Endothelial cell of umbilical vein (primary cell): ENCODE data around the gene DNAAF2. TPM values are rescaled to one million over a fixed set of nuclear protein-coding genes. Genes with fewer than 3 reads are reported as not detected.

Experiments used
- BruUV-seq: library from RNA; stranded (reverse); fragments of 400-500 nt; replicated peaks from 2 replicates; lab custom pipeline; 2021; lab: Mats Ljungman, UMichigan
- CTCF ChIA-PET: fragments of 300-600, 350-600 bp; sonication (Branson Sonifier 250); formaldehyde crosslinking; loops from one replicate; lab custom pipeline; 2021; ENCODE audit warnings: antibody characterized with exemption, inconsistent platforms; lab: Charles Lee
- POLR2A ChIA-PET: fragments of 300-600, 350-600 bp; sonication (Branson Sonifier 250); formaldehyde crosslinking; loops from one replicate; lab custom pipeline; 2021; ENCODE audit warnings: antibody characterized with exemption, inconsistent platforms; lab: Charles Lee
- DNase-seq: peaks from one replicate; pipeline ENCODE4 v3.0.0-alpha.2; 2011; ENCODE audit warnings: low read depth, low spot score
- FAIRE-seq: peaks from 2 replicates; lab custom pipeline; 2011; peaks lifted over from hg19 to GRCh38; lab: Jason Lieb, UNC
- H2AFZ ChIP-seq: 2 replicates; pipeline ENCODE4 v1.6.0; 2012; ENCODE audit warnings: low read depth, low read length, control low read depth, inconsistent platforms
- H3K27ac ChIP-seq: 2 replicates; pipeline ENCODE4 v1.5.1; 2011; ENCODE audit warnings: low read depth, mild to moderate bottlenecking, control low read depth, low read length, moderate library complexity; ENCODE audit not compliant: insufficient read depth
- H3K27me3 ChIP-seq, 2 experiments: 2 replicates each; pipeline versions ENCODE4 v1.6.0 to v1.6.1; 2011; ENCODE audit warnings: low read length in 2 of 2, mixed read lengths in 1 of 2; ENCODE audit not compliant: control insufficient read depth in 2 of 2, insufficient read depth in 2 of 2
- H3K36me3 ChIP-seq, 2 experiments: 2 replicates in 1 of 2; 3 replicates in 1 of 2; pipeline ENCODE4 v1.5.1; 2011; ENCODE audit warnings: low read length in 2 of 2, mild to moderate bottlenecking in 1 of 2, moderate library complexity in 1 of 2; ENCODE audit not compliant: control insufficient read depth in 2 of 2, insufficient read depth in 2 of 2; ENCODE audit errors: extremely low read depth in 1 of 2
- H3K4me1 ChIP-seq: 3 replicates; pipeline ENCODE4 v1.5.1; 2011; ENCODE audit warnings: mild to moderate bottlenecking, low read length; ENCODE audit not compliant: control insufficient read depth, insufficient read depth; ENCODE audit errors: extremely low read depth
- H3K4me2 ChIP-seq: 2 replicates; pipeline ENCODE4 v1.6.1; 2011; ENCODE audit warnings: low read length, control low read depth, mixed read lengths; ENCODE audit not compliant: insufficient read depth
- H3K4me3 ChIP-seq, 3 experiments: fragments of 200-600 bp in 1 of 3; sonication (generic), shearing (Covaris generic) in 1 of 3; replicated peaks in 1 of 3; 2 replicates each; pipeline ENCODE4 v1.5.1; 2011 to 2016; ENCODE audit warnings: control low read depth in 3 of 3, low read length in 3 of 3, mild to moderate bottlenecking in 2 of 3, inconsistent platforms in 1 of 3, low read depth in 1 of 3, moderate library complexity in 1 of 3; ENCODE audit not compliant: insufficient read depth in 1 of 3
- H3K79me2 ChIP-seq: 2 replicates; pipeline ENCODE4 v1.6.0; 2012; ENCODE audit warnings: low read length, inconsistent platforms; ENCODE audit not compliant: control insufficient read depth, insufficient read depth
- H3K9ac ChIP-seq: replicated peaks from 2 replicates; pipeline ENCODE3; 2011; ENCODE audit warnings: low read length, control low read depth; ENCODE audit not compliant: insufficient read depth; ENCODE audit errors: extremely low read depth
- H3K9me1 ChIP-seq: replicated peaks from 3 replicates; pipeline ENCODE4 v1.6.0; 2011; ENCODE audit warnings: mild to moderate bottlenecking, low read length; ENCODE audit not compliant: control insufficient read depth, insufficient read depth; ENCODE audit errors: extremely low read depth
- H3K9me3 ChIP-seq: replicated peaks from 2 replicates; pipeline ENCODE4 v1.5.1; 2012; ENCODE audit warnings: low read length, inconsistent platforms; ENCODE audit not compliant: control insufficient read depth, insufficient read depth
- H4K20me1 ChIP-seq: replicated peaks from 2 replicates; pipeline ENCODE3; 2011; ENCODE audit warnings: mild to moderate bottlenecking, low read length; ENCODE audit not compliant: control insufficient read depth, insufficient read depth; ENCODE audit errors: extremely low read depth
- CTCF ChIP-seq, 2 donors: IDR thresholded peaks; 1 replicate in 1 of 2; 2 replicates in 1 of 2; pipeline ENCODE4 v1.5.1; 2011; ENCODE audit warnings: low read length in 2 of 2, mild to moderate bottlenecking in 2 of 2, moderate library complexity in 2 of 2, control low read depth in 1 of 2, inconsistent platforms in 1 of 2, low read depth in 1 of 2; ENCODE audit not compliant: insufficient read depth in 1 of 2; ENCODE audit errors: extremely low read depth in 1 of 2
- GATA2 ChIP-seq: IDR thresholded peaks from 2 replicates; pipeline ENCODE4 v1.7.0; 2011; ENCODE audit warnings: low read depth, mild to moderate bottlenecking, moderate library complexity, mixed read lengths, low read length; ENCODE audit not compliant: insufficient read length, insufficient read depth
- POLR2A ChIP-seq: IDR thresholded peaks from 2 replicates; pipeline ENCODE4 v1.6.1; 2012; ENCODE audit warnings: low read depth, mild to moderate bottlenecking, control low read depth, low read length
- POLR2AphosphoS5 ChIP-seq: IDR thresholded peaks from 2 replicates; pipeline ENCODE4 v1.6.1; 2012; ENCODE audit warnings: low read depth, mild to moderate bottlenecking, control low read depth, low read length, moderate library complexity; ENCODE audit not compliant: insufficient read depth
- dilution Hi-C: fragments of 300-500 bp; cut with MboI; formaldehyde crosslinking; loops from one replicate; pipeline ENCODE4 v1.15.0; 2019; ENCODE audit warnings: low sequenced_read_pairs; ENCODE audit not compliant: extremely low pct_ligation_motif_present
- intact Hi-C: fragments of 100-400 bp; cut with micrococcal nuclease; formaldehyde crosslinking; loops from one replicate; pipeline ENCODE4 v1.10.0; 2022
- polyA plus RNA-seq, 4 experiments: library from polyadenylated mRNA; depleted of rRNA in 3 of 4; stranded (reverse) in 3 of 4; unstranded in 1 of 4; fragments of >200 nt; gene quantifications; 2 replicates each; pipeline versions ENCODE4 v1.2.1 to v1.2.3, GENCODE V29; 2011 to 2012; ENCODE audit warnings: missing spikeins in 1 of 4
- total RNA-seq: library from RNA; stranded (reverse); gene quantifications from 2 replicates; pipeline ENCODE4 v1.2.3, GENCODE V29; 2021

DNAAF2 gene
- total and polyA plus RNA-seq, 2 donors (not counting 3 experiments of a cell fraction or from before 2014, with no cell fraction given), result 3.0 to 5.7 TPM

GRCh38 chr14:49598189-49598484, 36.9 kb downstream of the DNAAF2 start:
- Histone ChIP-seq H3K79me2 (peaks cover 23% of the 10 kb centered on the region), H3K4me2 (peak overlapping the region; percentile 66), H3K9me1 (no peaks in the 10 kb centered on the region), H3K27ac (peak overlapping the region; percentile 91), H3K36me3 (no peaks in the 10 kb centered on the region), H2AFZ (peak overlapping the region; percentile 72), H3K27me3 (no peaks in the 10 kb centered on the region), H3K9me3 (no peaks in the 10 kb centered on the region), H4K20me1 (no peaks in the 10 kb centered on the region), H3K9ac (peak overlapping the region; percentile 98), H3K4me1 (peaks cover 3% of the 10 kb centered on the region), H3K4me3 (peak overlapping the region; percentile 57 to 100 (median 97))
- intact Hi-C loops (loop anchor here (1.0 kb wide), 2 partner anchors 12 to 136 kb away; partner anchors contain the start of gene RPS29), dilution Hi-C loops (no loop called here)
- ChIA-PET POLR2A (interaction anchor here (1.7 kb wide), 2 partner anchors 11 to 23 kb away, joined by 12 to 15 read pairs; partner anchors contain the start of genes MGAT2, RPL36AL and RPS29), CTCF (interaction anchor here (0.9 to 2.9 kb wide), 6 partner anchors 11 to 136 kb away, joined by 3 to 29 read pairs (median 7); partner anchors contain the start of genes MGAT2, RPL36AL and RPS29)
- BruUV-seq, result no TSS peak
- TF ChIP-seq CTCF (IDR thresholded peaks at IDR 0.05; ENCODE audit: extremely low read depth in 1 of 2, insufficient read depth in 1 of 2, low read depth in 1 of 2, low read length in 2 of 2) (no peak), GATA2 (no peak), POLR2A (no peak), POLR2AphosphoS5 (no peak)
- FAIRE-seq (no peak), DNase-seq (no peak)
